Measurements from ENCODE around the gene EFHB.
A peak's percentile ranks its signal among the peaks of the same experiment; 100 is the strongest.
"Not testable (repeated sequence)": the region's sequence is repeated elsewhere in the genome, so short reads cannot be mapped to it uniquely, and the experiment has no call there.

Gene EFHB

GRCh38 chr3:19934098-19934566, at the start of gene EFHB:
EFHB (minus strand) TSS chr3:19934217; CDS start chr3:19934018, 199 bp downstream.
- DNase-seq (ENCODE audit: low read depth) = no peak

- peak; percentile 61 for DNase-seq (ENCODE audit: low read depth)
Observed at GRCh38 chr3:19972054-19972453, 38.0 kb upstream of the EFHB start.

GRCh38 chr3:19970327-19970726, 36.3 kb upstream of the EFHB start:
- no peak for DNase-seq (ENCODE audit: low read depth)

GRCh38 chr3:19967812-19968211, 33.8 kb upstream of the EFHB start:
- no peak for DNase-seq (ENCODE audit: low read depth)

- no peak for DNase-seq (ENCODE audit: low read depth)
Observed at GRCh38 chr3:19967208-19967607, 33.2 kb upstream of the EFHB start.

- DNase-seq (ENCODE audit: low read depth) = no peak
Observed at GRCh38 chr3:19961960-19962359, 27.9 kb upstream of the EFHB start.

- no peak for DNase-seq (ENCODE audit: low read depth)
Observed at GRCh38 chr3:19960696-19961095, 26.7 kb upstream of the EFHB start.

GRCh38 chr3:19959505-19959904, 25.5 kb upstream of the EFHB start:
- no peak for DNase-seq (ENCODE audit: low read depth)

- not testable (repeated sequence) for DNase-seq (ENCODE audit: low read depth)
Observed at GRCh38 chr3:19957354-19957753, 23.3 kb upstream of the EFHB start.

- no peak for DNase-seq (ENCODE audit: low read depth)
Observed at GRCh38 chr3:19954676-19955075, 20.7 kb upstream of the EFHB start.

GRCh38 chr3:19950316-19950715, 16.3 kb upstream of the EFHB start:
- DNase-seq (ENCODE audit: low read depth) = no peak

GRCh38 chr3:19948226-19948591, 14.2 kb upstream of the EFHB start:
- DNase-seq (ENCODE audit: low read depth) = no peak

GRCh38 chr3:19947549-19948225, 13.7 kb upstream of the EFHB start:
- peak; percentile 38 for DNase-seq (ENCODE audit: low read depth)

- peak; percentile 96 for DNase-seq (ENCODE audit: low read depth)
Observed at GRCh38 chr3:19946832-19947548, 13.0 kb upstream of the EFHB start, which contains the start of gene RAB5A. RAB5A (plus strand) TSS chr3:19947097; CDS start chr3:19950899, 3,802 bp downstream.

GRCh38 chr3:19945969-19946831, 12.2 kb upstream of the EFHB start:
- peak; percentile 19 for DNase-seq (ENCODE audit: low read depth)

GRCh38 chr3:19945534-19945933, 11.5 kb upstream of the EFHB start:
- no peak for DNase-seq (ENCODE audit: low read depth)

- no peak for DNase-seq (ENCODE audit: low read depth)
Observed at GRCh38 chr3:19940643-19941042, 6.6 kb upstream of the EFHB start.

- no peak for DNase-seq (ENCODE audit: low read depth)
Observed at GRCh38 chr3:19938295-19938627, 4.2 kb upstream of the EFHB start.

- peak; percentile 20 for DNase-seq (ENCODE audit: low read depth)
Observed at GRCh38 chr3:19937459-19938294, 3.7 kb upstream of the EFHB start.

- no peak for DNase-seq (ENCODE audit: low read depth)
Observed at GRCh38 chr3:19932422-19932821, 1.6 kb downstream of the EFHB start.

GRCh38 chr3:19931767-19932188, 2.2 kb downstream of the EFHB start:
- DNase-seq (ENCODE audit: low read depth) = no peak
